ENCODE data around the gene ENTREP1.
"Not testable (repeated sequence)": the region's sequence is repeated elsewhere in the genome, so short reads cannot be mapped to it uniquely, and the experiment has no call there.

ENTREP1 gene

GRCh38 chr9:69376651-69377050, 51.6 kb downstream of the ENTREP1 start:
- no peak for DNase-seq

- DNase-seq, result no peak
Measured at GRCh38 chr9:69377291-69377690, 52.3 kb downstream of the ENTREP1 start.

GRCh38 chr9:69377981-69378380, 53.0 kb downstream of the ENTREP1 start:
- DNase-seq, result no peak

- DNase-seq, result no peak
Measured at GRCh38 chr9:69379270-69379982, 54.4 kb downstream of the ENTREP1 start.

GRCh38 chr9:69380301-69380700, 55.3 kb downstream of the ENTREP1 start:
- no peak for DNase-seq

- no peak for DNase-seq
Measured at GRCh38 chr9:69380811-69381210, 55.8 kb downstream of the ENTREP1 start.

- DNase-seq, result no peak
Measured at GRCh38 chr9:69382135-69382534, 57.1 kb downstream of the ENTREP1 start.

GRCh38 chr9:69385581-69386033, 60.6 kb downstream of the ENTREP1 start:
- DNase-seq, result peak; percentile 40 to 83

- DNase-seq, result no peak
Measured at GRCh38 chr9:69386651-69387050, 61.6 kb downstream of the ENTREP1 start.

- no peak for DNase-seq
Measured at GRCh38 chr9:69388596-69388995, 63.6 kb downstream of the ENTREP1 start.

- DNase-seq, result peak in 1 of 2 experiments; percentile 28
Measured at GRCh38 chr9:69389437-69389995, 64.5 kb downstream of the ENTREP1 start.

- no peak for DNase-seq
Measured at GRCh38 chr9:69391487-69391886, 66.5 kb downstream of the ENTREP1 start.

- DNase-seq, result no peak
Measured at GRCh38 chr9:69391946-69392345, 66.9 kb downstream of the ENTREP1 start.

GRCh38 chr9:69392826-69393225, 67.8 kb downstream of the ENTREP1 start:
- DNase-seq, result no peak

- DNase-seq, result no peak
Measured at GRCh38 chr9:69393425-69393824, 68.4 kb downstream of the ENTREP1 start.

GRCh38 chr9:69395718-69396117, 70.7 kb downstream of the ENTREP1 start:
- no peak for DNase-seq

GRCh38 chr9:69396759-69397158, 71.7 kb downstream of the ENTREP1 start:
- DNase-seq, result no peak

GRCh38 chr9:69397384-69398214, 72.6 kb downstream of the ENTREP1 start:
- DNase-seq, result no peak

- no peak for DNase-seq
Measured at GRCh38 chr9:69400470-69400869, 75.5 kb downstream of the ENTREP1 start.

- not testable (repeated sequence) for DNase-seq
Measured at GRCh38 chr9:69409936-69410335, 84.9 kb downstream of the ENTREP1 start.

GRCh38 chr9:69411246-69411645, 86.2 kb downstream of the ENTREP1 start:
- DNase-seq, result no peak

GRCh38 chr9:69411931-69412740, 87.1 kb downstream of the ENTREP1 start:
- DNase-seq, result no peak

GRCh38 chr9:69412741-69413150, 87.7 kb downstream of the ENTREP1 start:
- no peak for DNase-seq
